CD4-positive, alpha-beta T cell treated with Interleukin-1 beta for 1 hour (primary cell): Measurements from ENCODE around the gene SPG11.
"Not testable (repeated sequence)": the region's sequence is repeated elsewhere in the genome, so short reads cannot be mapped to it uniquely, and the experiment has no call there.

Source experiments
- DNase-seq, 2 donors: peaks; one replicate each; pipeline ENCODE4 v3.0.0-alpha.2; 2020 to 2022

Gene SPG11

GRCh38 chr15:44550256-44550655, 113.2 kb downstream of the SPG11 start:
- DNase-seq, result peak in 1 of 2 donors; percentile 23

- not testable (repeated sequence) for DNase-seq
These were observed 114.3 kb downstream of the SPG11 start for GRCh38 chr15:44549152-44549551.

GRCh38 chr15:44545913-44546802, 117.3 kb downstream of the SPG11 start:
- DNase-seq, result peak in 1 of 2 donors; percentile 30

- not testable (repeated sequence) for DNase-seq
These were observed 118.7 kb downstream of the SPG11 start for GRCh38 chr15:44544745-44545144.

GRCh38 chr15:44542596-44542995, 120.9 kb downstream of the SPG11 start:
- DNase-seq, result no peak

GRCh38 chr15:44541282-44541958, 122.0 kb downstream of the SPG11 start:
- no peak for DNase-seq

GRCh38 chr15:44537735-44538240, 125.7 kb downstream of the SPG11 start:
- DNase-seq, result peak in 1 of 2 donors; percentile 39

- DNase-seq, result peak; percentile 96 to 97
These were observed 126.3 kb downstream of the SPG11 start, which contains the start of gene EIF3J for GRCh38 chr15:44536962-44537734. TSS of gene EIF3J (plus strand) at chr15:44537147. CDS start at chr15:44537195, 48 bp downstream.

GRCh38 chr15:44536302-44536961, 127.0 kb downstream of the SPG11 start:
- DNase-seq, result no peak

GRCh38 chr15:44535523-44536301, 127.8 kb downstream of the SPG11 start:
- peak in 1 of 2 donors; percentile 31 for DNase-seq

- DNase-seq, result no peak
These were observed 128.4 kb downstream of the SPG11 start for GRCh38 chr15:44535092-44535491.

- DNase-seq, result no peak
These were observed 130.8 kb downstream of the SPG11 start for GRCh38 chr15:44532689-44533088.

- DNase-seq, result not testable (repeated sequence)
These were observed 131.2 kb downstream of the SPG11 start for GRCh38 chr15:44532275-44532674.

GRCh38 chr15:44530653-44531052, 132.8 kb downstream of the SPG11 start:
- no peak for DNase-seq

- DNase-seq, result no peak
These were observed 133.4 kb downstream of the SPG11 start for GRCh38 chr15:44529864-44530604.

GRCh38 chr15:44527241-44527640, 136.2 kb downstream of the SPG11 start:
- no peak for DNase-seq

- DNase-seq, result no peak
These were observed 138.4 kb downstream of the SPG11 start for GRCh38 chr15:44525018-44525417.

- DNase-seq, result no peak
These were observed 143.9 kb downstream of the SPG11 start for GRCh38 chr15:44519537-44519936.

GRCh38 chr15:44516436-44516835, 147.0 kb downstream of the SPG11 start:
- no peak for DNase-seq
